GM12875 (cell line): ENCODE measurements around the gene PCAT6.
"Not testable (repeated sequence)": the region's sequence is repeated elsewhere in the genome, so short reads cannot be mapped to it uniquely, and the experiment has no call there.

Experiments used
- H3K4me3 ChIP-seq: one replicate; pipeline ENCODE4 v1.5.1; 2011; ENCODE audit warnings: low read depth, low read length, control low read depth
- TF ChIP-seq, protein P1 (sequence below): IDR thresholded peaks from 2 replicates; pipeline ENCODE4 v1.5.1; 2011; ENCODE audit warnings: low read depth, mild to moderate bottlenecking, control low read depth, inconsistent platforms, low read length, moderate library complexity, borderline replicate concordance; ENCODE audit not compliant: insufficient read depth

Gene PCAT6

DNA sequence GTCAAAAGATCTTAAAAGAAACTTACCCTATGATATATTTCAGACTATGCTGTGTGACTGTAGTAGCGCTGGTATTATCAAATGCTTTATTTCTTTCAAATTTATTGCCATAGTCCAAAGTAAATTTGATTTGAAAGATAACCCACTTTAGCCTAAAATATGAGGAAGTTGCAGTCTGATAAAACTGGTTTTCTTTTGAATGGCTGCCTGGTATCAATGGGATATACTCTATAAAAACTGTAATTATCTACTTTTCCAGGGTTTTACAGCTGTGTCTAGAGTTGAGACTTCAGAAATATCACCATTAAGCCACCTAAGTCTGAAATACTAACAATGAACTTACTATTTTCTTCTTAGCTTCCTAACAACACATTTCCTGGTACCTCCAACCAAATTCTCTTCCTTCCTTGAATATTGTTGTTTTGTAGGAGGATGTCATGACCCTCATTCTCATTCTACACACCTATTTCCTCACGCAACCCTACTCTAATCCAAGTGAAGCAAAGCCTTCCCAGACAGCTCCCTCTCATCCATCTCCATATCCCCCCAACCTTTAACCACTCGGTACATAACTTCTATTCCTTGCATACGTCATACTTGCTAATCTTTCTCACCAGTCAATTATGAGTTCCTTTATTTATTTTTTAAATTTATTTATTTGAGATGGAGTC lies 19.5 kb upstream of the PCAT6 start:
- no peak overlapping the region for H3K4me3 ChIP-seq
- TF ChIP-seq, protein P1, sequence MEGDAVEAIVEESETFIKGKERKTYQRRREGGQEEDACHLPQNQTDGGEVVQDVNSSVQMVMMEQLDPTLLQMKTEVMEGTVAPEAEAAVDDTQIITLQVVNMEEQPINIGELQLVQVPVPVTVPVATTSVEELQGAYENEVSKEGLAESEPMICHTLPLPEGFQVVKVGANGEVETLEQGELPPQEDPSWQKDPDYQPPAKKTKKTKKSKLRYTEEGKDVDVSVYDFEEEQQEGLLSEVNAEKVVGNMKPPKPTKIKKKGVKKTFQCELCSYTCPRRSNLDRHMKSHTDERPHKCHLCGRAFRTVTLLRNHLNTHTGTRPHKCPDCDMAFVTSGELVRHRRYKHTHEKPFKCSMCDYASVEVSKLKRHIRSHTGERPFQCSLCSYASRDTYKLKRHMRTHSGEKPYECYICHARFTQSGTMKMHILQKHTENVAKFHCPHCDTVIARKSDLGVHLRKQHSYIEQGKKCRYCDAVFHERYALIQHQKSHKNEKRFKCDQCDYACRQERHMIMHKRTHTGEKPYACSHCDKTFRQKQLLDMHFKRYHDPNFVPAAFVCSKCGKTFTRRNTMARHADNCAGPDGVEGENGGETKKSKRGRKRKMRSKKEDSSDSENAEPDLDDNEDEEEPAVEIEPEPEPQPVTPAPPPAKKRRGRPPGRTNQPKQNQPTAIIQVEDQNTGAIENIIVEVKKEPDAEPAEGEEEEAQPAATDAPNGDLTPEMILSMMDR, result no peak

DNA sequence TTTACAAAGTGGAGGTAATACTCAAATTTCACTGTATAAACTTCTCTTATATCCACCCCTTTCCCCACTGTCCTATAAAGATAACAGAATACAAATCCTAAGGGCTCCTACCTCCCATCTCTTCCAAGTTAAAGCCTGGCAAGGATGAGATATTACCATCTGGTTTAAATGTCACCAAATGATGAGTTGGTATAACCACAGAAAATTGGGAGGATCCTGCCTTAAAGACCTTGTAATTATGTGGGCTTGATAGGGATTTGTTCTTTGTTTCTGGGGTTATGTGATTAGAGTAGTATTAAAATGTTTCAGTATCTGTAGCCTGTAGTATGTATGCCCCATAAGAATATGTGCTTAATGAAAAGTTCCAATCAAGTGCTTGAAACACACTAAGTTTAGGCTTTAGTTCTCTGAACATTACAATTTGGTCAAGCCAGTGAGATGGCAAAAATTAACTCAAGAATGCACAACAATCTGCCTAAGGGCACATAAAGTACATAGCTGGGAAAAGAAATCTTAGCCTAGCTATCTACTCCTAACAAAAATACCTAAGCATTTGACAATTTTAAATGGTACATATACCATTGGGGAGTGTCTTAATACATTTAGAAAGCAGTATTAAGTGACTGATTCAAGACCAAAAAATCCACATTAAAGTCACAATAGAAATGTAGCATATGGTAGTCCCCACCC lies 16.6 kb upstream of the PCAT6 start:
- H3K4me3 ChIP-seq, result no peak overlapping the region
- TF ChIP-seq, protein P1, result no peak

DNA sequence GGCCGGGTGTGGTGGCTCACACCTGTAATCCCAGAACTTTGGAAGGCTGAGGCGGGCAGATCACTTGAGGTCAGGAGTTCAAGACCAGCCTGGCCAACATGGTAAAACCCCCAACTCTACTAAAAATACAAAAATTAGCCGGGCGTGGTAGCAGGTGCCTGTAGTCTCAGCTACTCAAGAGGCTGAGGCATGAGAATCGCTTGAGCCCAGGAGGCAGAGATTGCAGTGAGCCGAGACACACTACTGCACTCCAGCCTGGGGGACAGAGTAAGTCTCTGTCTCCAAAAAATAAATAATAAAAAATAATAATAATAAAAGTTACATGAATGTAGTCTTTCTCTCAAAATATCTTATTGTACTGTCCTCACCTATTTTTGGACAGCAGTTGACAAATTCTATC lies 15.8 kb upstream of the PCAT6 start:
- H3K4me3 ChIP-seq, result not testable (repeated sequence)

DNA sequence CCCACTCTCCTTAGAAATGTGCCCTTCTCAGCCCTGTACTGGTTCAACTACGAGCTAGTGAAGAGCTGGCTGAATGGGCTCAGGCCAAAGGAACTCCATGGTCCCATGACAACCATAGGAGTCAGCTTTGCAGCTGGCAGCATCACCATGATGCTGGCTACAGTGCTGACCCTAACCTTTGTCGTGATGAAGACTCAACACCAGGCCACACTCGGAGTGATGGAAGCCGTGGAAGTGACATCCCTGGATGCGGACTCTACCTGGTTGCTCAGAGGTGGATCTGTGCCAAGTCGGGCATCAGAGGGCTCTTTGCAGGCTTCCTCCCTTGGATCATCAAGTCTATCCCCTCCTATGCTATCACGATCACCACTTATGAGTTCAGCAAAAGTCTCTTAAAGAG lies 14.1 kb upstream of the PCAT6 start:
- TF ChIP-seq, protein P1, result no peak
- H3K4me3 ChIP-seq, result no peak overlapping the region

DNA sequence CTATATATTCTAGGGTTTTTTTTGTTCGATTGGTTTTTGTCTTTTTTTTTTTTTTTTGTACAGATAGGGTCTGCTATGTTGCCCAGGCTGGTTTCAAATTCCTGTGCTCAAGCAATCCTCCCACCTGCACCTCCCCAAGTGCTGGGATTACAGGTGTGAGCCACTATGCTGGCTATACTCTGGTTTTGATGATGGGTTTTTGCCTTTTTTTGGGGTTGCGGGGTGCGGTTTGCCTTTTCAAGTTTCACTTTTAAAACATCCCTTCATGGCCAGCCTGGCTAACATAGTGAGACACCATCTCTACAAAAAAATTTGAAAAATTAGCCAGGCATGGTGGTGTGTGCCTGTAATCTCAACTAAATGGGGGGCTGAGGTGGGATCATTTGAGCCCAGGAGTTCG lies 12.5 kb upstream of the PCAT6 start:
- TF ChIP-seq, protein P1, result no peak
- no peak overlapping the region for H3K4me3 ChIP-seq

DNA sequence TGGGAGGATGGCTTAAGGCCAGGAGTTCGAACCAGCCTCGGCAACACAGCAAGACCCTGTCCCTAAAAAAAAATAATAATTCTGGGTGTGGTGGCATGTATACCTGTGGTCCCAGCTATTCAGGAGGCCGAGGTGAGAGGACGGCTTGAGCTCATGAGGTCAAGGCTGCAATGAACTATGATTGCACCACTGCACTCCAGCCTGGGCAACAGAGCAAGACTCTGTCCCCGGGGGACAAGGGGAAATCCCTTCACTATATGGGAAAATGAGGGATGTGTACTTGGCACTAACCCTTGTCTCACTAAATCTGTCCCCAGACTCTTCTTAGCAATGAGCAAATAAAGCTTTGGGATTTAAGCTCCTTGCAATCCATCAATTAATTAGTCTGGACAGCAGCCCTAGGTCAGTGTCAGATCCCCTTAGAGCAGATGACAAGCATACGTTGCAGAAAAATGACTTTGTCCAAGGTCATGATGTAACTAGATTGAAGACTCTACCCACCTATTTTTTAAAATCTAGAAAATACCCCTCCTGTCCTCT lies 11.9 kb upstream of the PCAT6 start:
- TF ChIP-seq, protein P1, result no peak
- no peak overlapping the region for H3K4me3 ChIP-seq

DNA sequence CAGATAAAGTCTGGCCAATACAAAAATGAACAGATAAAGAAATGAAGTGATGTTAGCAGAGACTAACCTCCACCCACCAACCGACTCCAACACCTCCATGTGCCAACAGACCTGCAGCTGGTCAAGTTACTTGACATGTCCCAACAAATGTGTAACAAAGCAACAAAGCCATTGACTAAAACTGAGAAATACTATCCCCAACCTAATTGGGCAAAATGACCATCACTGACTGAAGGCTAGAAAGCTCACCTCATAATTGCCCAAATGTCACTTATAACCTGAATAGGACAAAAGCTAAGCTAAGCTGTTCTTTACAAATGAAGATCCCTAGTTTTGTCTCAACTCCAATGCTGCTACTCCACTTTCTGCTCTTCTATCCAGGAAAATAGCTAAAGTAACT lies 10.0 kb upstream of the PCAT6 start:
- TF ChIP-seq, protein P1, result no peak
- no peak overlapping the region for H3K4me3 ChIP-seq
